OCI-LY1 (cell line): Measurements from ENCODE around the gene TMEM151A.
A peak's percentile ranks its signal among the peaks of the same experiment; 100 is the strongest.

Experiments
- H2AFZ ChIP-seq: fragments of 200-600 bp; sonication (generic), shearing (Covaris generic); 2 replicates; pipeline ENCODE4 v1.6.0; 2014; ENCODE audit warnings: antibody characterized with exemption, mild to moderate bottlenecking, low read length
- H3F3A ChIP-seq: fragments of 200-600 bp; sonication (generic), shearing (Covaris generic); 2 replicates; pipeline ENCODE4 v1.6.0; 2014; ENCODE audit warnings: mild to moderate bottlenecking, antibody characterized with exemption, low read length, moderate library complexity; ENCODE audit not compliant: insufficient read depth
- H3K27ac ChIP-seq: fragments of 200-600 bp; sonication (generic); 2 replicates; pipeline ENCODE4 v1.5.1; 2014; ENCODE audit warnings: low read length, mixed run types, mild to moderate bottlenecking, low read depth; ENCODE audit not compliant: poor library complexity, severe bottlenecking
- H3K27me3 ChIP-seq: fragments of 200-600 bp; sonication (generic); 2 replicates; pipeline ENCODE4 v1.6.0; 2014; ENCODE audit warnings: antibody characterized with exemption, mild to moderate bottlenecking, low read length, moderate library complexity; ENCODE audit not compliant: insufficient read depth
- H3K36me3 ChIP-seq: fragments of 200-600 bp; sonication (generic); 2 replicates; pipeline ENCODE4 v1.6.1; 2014; ENCODE audit warnings: mild to moderate bottlenecking, antibody characterized with exemption, low read length, moderate library complexity, mixed read lengths; ENCODE audit not compliant: insufficient read depth
- H3K4me1 ChIP-seq: fragments of 200-600 bp; sonication (generic); 2 replicates; pipeline ENCODE4 v1.5.1; 2014; ENCODE audit warnings: mild to moderate bottlenecking, low read length, moderate library complexity; ENCODE audit not compliant: insufficient read depth, severe bottlenecking
- H3K4me2 ChIP-seq: fragments of 200-600 bp; sonication (generic), shearing (Covaris generic); 2 replicates; pipeline ENCODE4 v1.6.1; 2014; ENCODE audit warnings: low read length
- H3K4me3 ChIP-seq: fragments of 200-600 bp; sonication (generic); 2 replicates; pipeline ENCODE4 v1.5.1; 2014; ENCODE audit warnings: low read length, low read depth, mild to moderate bottlenecking, mixed read lengths; ENCODE audit not compliant: poor library complexity, severe bottlenecking
- H3K79me2 ChIP-seq: fragments of 200-600 bp; shearing (Covaris generic); 2 replicates; pipeline ENCODE4 v1.6.1; 2016; ENCODE audit warnings: mixed run types, low read length, mixed read lengths; ENCODE audit not compliant: insufficient read depth
- H3K9ac ChIP-seq: fragments of 200-600 bp; sonication (generic), shearing (Covaris generic); 2 replicates; pipeline ENCODE4 v1.6.1; 2014; ENCODE audit warnings: mild to moderate bottlenecking, low read length, mixed read lengths
- H3K9me2 ChIP-seq: fragments of 200-600 bp; sonication (generic), shearing (Covaris generic); 2 replicates; pipeline ENCODE4 v1.6.1; 2014; ENCODE audit warnings: low read depth, mild to moderate bottlenecking, low read length, mixed read lengths
- H3K9me3 ChIP-seq: fragments of 200-600 bp; shearing (Covaris generic); 2 replicates; pipeline ENCODE4 v1.6.1; 2014; ENCODE audit warnings: low read length, mixed read lengths
- H4K20me1 ChIP-seq: fragments of 200-600 bp; sonication (generic), shearing (Covaris generic); 2 replicates; pipeline ENCODE4 v1.6.0; 2016; ENCODE audit warnings: mild to moderate bottlenecking, low read length; ENCODE audit not compliant: insufficient read depth
- CTCF ChIP-seq: fragments of 200-600 bp; sonication (generic), shearing (Covaris generic); IDR thresholded peaks from 2 replicates; pipeline ENCODE4 v1.5.1; 2017; ENCODE audit warnings: mild to moderate bottlenecking, antibody characterized with exemption, low read length, moderate library complexity, mixed read lengths
- EZH2 ChIP-seq: fragments of 200-600 bp; sonication (generic), shearing (Covaris generic); IDR thresholded peaks from 2 replicates; pipeline ENCODE4 v1.8.0; 2017; ENCODE audit warnings: borderline replicate concordance, mixed run types, mild to moderate bottlenecking, antibody characterized with exemption, low read length, moderate library complexity, mixed read lengths

The TMEM151A gene

GRCh38 chr11:66290330-66290621, 1.4 kb upstream of the TMEM151A start:
- peak overlapping the region; percentile 71 for H3K4me3 ChIP-seq
- H3F3A ChIP-seq, result no peaks in the 10 kb centered on the region
- no peaks in the 10 kb centered on the region for H3K9me2 ChIP-seq
- TF ChIP-seq EZH2 (no peak), CTCF (no peak)
- H3K36me3 ChIP-seq, result no peaks in the 10 kb centered on the region
- H3K9ac ChIP-seq, result no peak overlapping the region
- no peak overlapping the region for H3K27ac ChIP-seq
- no peaks in the 10 kb centered on the region for H3K9me3 ChIP-seq
- H4K20me1 ChIP-seq, result no peaks in the 10 kb centered on the region
- peak overlapping the region; percentile 56; the same call in 1 of the 2 replicates for H3K4me2 ChIP-seq
- H3K27me3 ChIP-seq, result no peaks in the 10 kb centered on the region
- no peak overlapping the region for H2AFZ ChIP-seq
- no peaks in the 10 kb centered on the region for H3K79me2 ChIP-seq
- H3K4me1 ChIP-seq, result peaks cover 22% of the 10 kb centered on the region

GRCh38 chr11:66291303-66291705, 390 bp upstream of the TMEM151A start:
- H4K20me1 ChIP-seq, result no peaks in the 10 kb centered on the region
- no peaks in the 10 kb centered on the region for H3K79me2 ChIP-seq
- H3K4me2 ChIP-seq, result no peak overlapping the region
- no peak for TF ChIP-seq CTCF
- no peak for TF ChIP-seq EZH2
- H3K9ac ChIP-seq, result no peak overlapping the region
- H3F3A ChIP-seq, result no peaks in the 10 kb centered on the region
- no peaks in the 10 kb centered on the region for H3K9me3 ChIP-seq
- H3K27me3 ChIP-seq, result no peaks in the 10 kb centered on the region
- H3K36me3 ChIP-seq, result no peaks in the 10 kb centered on the region
- no peak overlapping the region for H3K4me3 ChIP-seq
- H2AFZ ChIP-seq, result no peak overlapping the region
- H3K4me1 ChIP-seq, result peaks cover 22% of the 10 kb centered on the region
- H3K27ac ChIP-seq, result no peak overlapping the region
- H3K9me2 ChIP-seq, result no peaks in the 10 kb centered on the region

GRCh38 chr11:66292543-66293332, 1.0 kb downstream of the TMEM151A start:
- H3K9me2 ChIP-seq, result no peaks in the 10 kb centered on the region
- H3K4me1 ChIP-seq, result peaks cover 15% of the 10 kb centered on the region
- no peaks in the 10 kb centered on the region for H3K79me2 ChIP-seq
- no peak for TF ChIP-seq CTCF
- TF ChIP-seq EZH2, result no peak
- no peaks in the 10 kb centered on the region for H3K9me3 ChIP-seq
- no peak overlapping the region for H3K4me3 ChIP-seq
- H3K27me3 ChIP-seq, result no peaks in the 10 kb centered on the region; the same call in 1 of the 2 replicates
- H3K9ac ChIP-seq, result no peak overlapping the region
- H3K4me2 ChIP-seq, result no peak overlapping the region
- no peak overlapping the region for H2AFZ ChIP-seq
- H4K20me1 ChIP-seq, result no peaks in the 10 kb centered on the region
- H3F3A ChIP-seq, result no peaks in the 10 kb centered on the region
- no peaks in the 10 kb centered on the region for H3K36me3 ChIP-seq
- H3K27ac ChIP-seq, result no peak overlapping the region
